ENCODE measurements around the gene CAPZB.

Gene CAPZB

DNA sequence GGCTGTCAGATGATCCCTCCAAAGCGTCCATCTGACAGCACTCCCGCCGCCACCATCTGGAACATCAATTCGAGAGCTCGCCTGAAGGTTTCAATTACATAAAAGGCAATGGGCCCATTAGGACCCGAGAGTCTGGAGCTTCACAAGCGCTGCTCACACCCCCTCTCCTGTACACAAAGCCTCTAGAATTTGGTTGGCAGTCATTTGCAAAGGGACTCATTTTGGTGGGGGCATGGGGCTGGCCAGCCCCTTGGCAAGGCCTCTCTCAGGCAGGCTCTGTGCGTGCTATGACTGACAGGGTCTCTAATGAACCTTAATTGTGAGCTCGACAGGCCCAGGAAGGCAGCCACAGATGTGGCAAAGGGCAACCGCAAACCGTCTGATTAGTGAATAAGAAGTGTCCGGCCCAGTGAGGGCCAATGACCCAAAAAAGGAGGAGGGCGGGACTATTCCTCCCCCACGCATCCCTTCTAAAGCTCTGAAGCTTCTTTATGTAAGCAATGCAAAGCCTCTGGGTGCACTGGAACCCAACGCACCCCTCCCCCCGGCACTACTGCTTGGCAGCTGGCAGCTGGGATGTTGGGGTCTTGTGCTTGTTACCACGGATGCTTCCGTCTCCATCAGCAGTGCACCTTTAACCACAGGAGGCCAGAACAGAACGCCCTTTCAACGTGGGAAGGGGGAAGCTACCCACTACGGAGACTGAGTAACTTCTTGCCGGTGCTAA, 79.4 kb downstream of the CAPZB start:
- no peak for DNase-seq (ENCODE audit: low spot score)

DNA sequence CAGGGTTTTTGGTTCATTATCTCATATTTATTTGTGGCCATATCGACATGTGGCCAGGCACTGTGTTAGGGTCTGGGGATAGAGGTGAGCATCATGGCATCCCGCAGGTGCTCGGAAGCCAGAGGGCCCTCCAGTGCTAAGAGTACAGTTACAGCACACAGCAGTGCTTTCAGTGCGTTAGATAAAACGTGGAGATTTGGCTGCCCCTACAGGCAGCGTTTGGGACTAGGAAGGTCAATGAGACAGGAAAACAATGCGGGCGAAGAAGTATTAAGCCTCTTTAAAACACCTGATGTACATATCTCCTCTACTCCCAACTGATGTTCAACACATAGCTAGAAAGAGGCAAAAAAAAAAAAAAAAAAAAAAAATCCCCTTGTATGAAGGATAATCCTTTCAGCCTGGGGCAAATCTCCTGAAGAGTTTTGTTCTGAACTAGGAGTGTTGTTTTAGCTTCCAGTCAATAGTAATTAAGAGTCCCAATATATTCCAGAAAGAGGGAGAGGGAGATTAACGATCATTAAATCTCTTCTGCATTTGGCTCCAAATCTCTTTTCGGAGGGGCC, 80.1 kb downstream of the CAPZB start:
- no peak for DNase-seq (ENCODE audit: low spot score)

DNA sequence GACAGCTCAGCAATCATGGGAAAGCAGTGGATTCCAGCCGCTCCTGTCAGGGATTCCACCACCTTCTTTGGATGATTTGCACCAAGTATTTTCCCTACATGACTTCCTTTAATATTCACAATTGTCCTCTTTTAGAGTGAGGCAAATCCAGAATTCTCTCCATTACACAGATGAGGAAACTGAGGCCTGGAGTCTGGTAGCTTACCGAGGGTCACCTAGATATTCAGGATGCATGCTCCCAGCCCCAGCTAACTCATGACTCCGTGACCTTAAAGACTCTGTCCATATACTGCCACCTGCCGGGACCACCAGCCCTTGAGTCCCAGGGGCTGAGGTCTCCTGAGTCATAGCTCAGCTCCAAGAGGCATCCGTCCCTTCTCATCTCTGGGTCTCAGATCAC, 80.6 kb downstream of the CAPZB start:
- no peak for DNase-seq (ENCODE audit: low spot score)

DNA sequence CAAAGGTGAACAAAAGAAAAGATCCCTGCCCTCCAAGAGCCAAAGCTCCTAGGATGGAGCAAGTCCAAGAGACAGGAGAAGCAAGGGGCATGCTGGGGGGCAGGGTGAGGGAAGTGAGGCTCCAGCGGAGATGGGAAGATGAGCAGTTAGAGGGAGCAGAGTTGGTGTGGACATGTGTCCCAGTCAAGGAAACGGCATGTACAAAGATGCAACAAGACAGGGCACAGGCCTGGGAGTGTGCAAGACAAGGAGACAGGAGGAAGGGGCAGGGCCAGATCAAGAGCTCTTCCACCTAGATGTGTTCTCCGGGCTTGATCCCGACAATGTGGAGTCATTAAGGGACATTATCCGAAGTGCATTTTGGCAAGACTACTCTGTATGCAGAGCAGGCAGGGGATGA, 82.1 kb downstream of the CAPZB start:
- DNase-seq (ENCODE audit: low spot score): no peak

DNA sequence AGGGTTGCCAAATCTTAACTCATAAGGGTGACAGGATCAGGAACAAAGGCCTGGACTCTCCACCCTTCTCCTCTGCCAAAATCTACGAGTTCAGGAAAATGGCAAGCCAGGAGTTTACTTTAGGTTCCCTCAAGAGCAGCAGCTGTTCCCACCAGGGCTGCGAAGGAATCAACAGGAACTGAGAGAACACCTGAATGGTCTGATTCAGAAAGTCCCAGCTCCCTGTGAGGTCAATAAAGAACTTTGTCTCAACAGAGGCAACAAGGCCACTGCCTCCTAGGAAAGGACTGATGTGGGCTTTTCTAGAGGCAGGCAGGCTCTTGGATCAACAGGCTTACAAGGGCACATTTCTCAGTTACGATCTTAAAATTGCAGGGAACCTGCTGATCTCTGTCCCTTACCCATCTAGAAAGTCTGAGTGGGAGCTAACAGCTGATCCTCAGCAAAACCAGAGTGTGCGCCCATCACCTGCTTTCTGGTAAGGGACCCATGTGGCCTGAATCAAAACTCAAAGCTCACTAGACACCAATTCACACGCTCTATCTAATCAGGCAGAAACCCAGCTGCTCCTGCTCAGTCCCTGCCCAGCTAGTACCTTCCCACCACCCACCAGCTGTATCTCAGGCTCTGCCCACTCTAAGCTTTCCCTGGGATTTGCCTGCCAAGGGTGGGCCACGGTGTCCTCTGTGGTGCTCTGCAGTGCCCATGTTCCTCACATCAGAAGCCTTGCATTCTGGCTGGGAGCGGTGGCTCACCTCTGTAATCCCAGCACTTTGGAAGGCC, 83.1 kb downstream of the CAPZB start:
- DNase-seq (ENCODE audit: low spot score): no peak

DNA sequence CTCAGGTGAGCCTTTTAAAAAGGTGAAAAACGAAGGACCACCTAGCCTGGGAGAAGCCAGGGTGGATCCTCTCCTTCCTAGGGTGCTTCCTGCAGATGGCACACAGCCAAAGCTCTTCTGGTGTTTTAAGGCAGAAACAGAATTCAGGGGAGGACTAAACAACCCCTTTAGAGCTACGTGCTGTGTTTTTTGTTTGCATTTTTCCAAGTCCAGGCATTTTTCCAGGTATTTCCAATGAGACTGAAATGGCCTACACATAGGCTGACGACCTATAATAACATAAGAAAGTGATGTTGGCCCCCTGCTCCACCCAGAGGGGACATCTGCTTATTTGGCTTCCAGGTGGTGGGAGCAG, 83.8 kb downstream of the CAPZB start:
- no peak for DNase-seq (ENCODE audit: low spot score)

DNA sequence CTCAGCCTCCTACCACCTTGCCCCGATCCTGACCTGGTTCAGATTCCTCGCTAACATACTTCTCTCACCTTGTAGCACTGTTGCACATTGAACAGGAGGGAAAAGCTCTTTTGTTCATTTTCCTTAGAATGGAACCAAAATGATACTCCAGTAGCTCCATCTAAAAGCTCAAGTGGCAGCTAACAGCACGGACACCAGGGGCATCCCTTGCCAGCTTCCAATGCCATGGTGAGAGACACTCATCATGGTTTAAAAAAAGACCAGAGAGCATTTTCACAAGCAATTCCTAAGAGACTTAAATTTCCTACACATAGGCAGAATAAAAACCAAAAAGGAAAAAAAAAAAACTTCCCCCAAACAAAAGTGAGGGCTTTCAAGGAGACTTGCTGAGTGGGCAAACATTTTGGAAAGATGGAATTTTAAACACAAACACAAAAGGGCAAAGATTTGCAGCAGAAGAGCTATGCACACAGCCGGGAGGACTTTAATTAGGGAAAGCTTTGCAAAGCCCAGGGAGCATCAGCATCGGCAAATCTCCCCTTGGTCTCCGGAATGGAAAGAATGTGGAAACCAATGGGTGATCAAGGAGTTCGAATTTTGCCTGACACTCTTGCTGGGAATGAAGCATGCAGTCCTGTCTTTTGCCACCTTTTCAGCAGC, 84.3 kb downstream of the CAPZB start:
- no peak for DNase-seq (ENCODE audit: low spot score)

DNA sequence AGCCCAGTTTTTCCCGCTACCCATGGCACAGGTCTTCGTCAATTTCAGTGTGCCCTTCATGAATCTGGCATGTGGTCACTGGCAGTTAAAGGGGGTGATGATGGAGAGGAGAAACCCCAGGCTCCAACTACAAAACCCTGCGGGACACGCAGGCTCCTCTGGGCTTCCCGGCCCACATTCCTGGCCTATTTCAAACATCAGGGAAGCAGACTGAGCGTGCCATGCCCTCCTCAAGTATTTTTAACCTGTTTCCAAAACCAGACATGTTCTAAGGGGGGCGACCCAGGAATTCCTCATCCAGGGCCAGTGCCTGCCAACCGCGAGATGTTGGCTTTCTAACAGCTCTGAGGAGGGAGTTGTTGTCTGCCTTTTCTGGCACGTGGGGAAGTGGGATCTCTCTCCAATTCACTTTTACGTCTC, 85.1 kb downstream of the CAPZB start:
- DNase-seq (ENCODE audit: low spot score): no peak

DNA sequence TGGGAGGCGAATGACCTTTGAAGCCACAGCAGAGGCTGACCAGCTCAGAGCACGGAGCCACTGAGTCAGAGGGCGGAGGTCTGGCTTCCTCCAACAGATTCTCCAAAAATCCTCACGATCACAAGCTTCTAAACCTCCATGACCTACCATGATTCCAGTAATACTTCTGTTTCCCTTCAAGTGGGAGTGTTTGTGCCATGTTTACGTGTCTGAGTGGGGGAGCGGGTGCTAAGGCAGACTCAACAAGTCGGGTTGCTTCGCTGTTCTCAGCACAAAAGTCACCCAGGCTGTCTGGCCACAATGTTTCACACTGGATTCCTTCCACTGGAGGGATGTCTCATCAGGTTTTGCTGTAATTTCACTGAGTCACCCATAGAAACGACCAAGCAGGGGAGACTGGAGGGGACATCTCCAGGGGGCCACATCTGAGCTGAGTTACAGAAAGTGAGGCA, 87.0 kb downstream of the CAPZB start:
- DNase-seq (ENCODE audit: low spot score): no peak

DNA sequence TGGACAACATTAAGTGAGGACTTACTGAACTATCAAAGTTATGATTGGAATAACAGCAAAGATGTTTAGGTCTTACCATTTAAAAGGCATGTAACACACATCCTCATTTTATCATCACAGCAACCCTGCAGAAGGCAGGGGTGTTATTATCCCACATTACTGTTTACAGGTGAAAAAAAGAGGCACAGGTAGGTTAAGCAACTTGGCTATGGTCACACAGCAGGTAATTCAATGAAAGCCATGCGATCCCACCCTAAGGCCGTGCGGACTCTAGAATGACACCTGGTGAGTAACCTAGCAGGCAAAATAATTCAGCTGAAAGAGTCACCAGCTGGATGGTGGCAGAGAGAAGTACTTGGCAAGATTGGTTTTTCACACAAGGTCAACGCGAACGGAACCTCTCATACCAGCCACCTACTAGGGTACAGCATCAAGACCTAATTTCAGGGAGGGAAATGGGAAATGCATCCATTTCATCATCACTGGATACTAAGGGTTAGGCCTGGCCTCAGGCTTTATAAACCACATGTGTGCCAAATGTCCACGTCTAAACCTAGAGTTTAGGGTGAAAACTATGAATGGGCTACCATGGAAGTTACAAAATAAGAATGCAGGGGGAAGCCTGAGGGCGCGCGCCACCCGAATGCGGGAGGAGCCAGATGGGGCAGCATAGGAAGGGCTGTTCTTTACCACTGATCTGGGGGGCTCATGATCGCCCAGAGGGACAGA, 88.0 kb downstream of the CAPZB start:
- no peak for DNase-seq (ENCODE audit: low spot score)

DNA sequence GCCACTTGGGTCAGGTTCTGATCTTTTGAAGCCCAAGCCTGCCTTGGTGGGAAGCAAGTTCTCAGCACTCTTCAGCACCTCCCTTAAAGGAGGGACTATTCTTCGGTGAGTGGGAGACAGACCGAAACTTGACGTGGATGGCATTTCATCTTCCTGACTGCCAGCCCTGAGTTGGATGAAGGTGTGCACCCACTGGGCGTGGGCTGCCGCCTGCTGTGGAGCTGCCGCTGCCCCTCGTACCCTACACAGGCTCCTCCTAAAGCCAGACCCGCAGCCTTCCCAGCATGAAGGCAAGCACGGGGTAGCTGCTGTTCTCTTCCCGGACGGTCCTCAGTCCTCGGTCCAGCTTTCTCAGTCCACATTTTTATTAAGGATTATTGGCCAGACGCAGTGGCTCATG, 89.1 kb downstream of the CAPZB start:
- DNase-seq (ENCODE audit: low spot score): no peak

DNA sequence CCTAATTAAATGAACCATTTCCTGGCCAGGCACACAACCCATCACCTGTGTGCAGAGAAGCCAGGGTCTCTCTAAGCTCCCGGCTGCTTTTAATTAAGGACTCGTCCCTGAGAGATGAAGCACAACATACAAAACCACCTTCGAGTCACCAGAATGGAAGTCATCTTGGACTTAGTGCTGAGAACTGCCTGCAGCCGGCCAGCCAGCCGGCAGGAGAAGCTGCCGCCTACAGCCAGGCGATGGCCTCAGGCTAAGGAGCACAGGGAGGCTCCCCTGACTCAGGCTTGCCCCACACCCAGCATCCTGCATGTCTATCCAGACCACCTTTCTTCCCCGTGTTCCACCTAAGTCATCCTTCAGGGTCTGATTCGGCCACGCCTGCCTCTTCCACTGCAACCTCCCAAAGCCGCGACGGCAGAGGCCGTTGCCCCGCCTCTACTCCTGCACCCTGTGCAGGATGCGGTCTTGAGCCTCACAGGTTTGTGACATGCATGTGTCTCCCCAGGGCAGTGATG, 89.6 kb downstream of the CAPZB start:
- DNase-seq (ENCODE audit: low spot score): no peak

DNA sequence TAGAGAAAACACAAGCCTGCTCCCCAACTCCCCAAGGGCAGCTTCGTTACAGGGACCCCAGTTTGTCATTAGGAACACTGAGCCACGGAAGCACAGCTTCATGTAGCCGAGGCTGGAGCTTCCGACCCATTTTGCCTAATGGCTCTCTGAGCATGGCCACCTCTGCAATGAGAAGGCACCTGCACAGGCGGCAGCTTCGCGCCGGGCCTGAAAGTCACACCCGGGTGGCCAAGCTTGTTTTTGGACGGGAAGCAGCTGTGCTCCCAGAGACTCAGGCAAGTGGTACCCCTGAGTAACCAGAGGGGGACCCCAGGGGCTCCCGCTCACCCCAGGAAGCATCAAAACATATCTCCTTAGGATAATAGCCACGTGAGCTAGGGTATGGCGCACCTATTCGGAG, 92.3 kb downstream of the CAPZB start:
- DNase-seq (ENCODE audit: low spot score): no peak

DNA sequence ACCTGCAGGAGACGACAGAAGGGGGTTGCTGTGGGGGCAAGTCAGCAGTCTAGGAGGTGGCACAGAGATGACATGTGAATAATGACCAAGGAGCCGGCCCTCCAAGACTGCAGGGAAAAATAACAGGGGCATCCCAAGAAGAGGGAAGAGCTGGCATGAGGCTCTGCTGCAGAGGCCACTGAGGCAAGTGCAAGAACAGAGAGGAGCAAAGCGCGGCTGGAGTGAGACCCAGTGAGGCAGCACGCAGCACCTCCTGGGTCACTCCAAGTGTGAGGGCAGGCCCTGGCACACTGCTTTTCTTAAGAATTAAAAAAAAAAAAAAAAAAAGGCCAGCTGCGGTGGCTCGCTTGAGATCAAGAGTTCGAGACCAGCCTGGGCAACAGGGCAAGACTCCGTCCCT, 93.1 kb downstream of the CAPZB start:
- no peak for DNase-seq (ENCODE audit: low spot score)

DNA sequence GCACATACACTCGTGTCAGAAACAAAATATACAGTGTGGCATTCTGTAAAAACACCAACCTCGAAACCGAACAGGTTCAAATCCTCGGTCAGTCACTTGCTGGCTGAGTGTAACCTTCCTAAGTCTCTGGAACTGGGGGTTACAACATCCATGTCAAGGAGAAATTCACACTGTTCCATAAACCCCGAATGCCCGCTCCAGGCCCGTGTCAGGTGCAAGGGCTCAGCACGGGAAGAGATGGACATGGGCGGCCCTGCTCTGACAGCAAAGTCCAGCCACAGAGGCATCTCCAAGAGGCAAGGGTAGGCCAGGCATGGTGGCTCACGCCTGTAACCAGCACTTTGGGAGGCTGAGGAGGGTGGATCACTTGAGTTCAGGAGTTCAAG, 93.8 kb downstream of the CAPZB start:
- no peak for DNase-seq (ENCODE audit: low spot score)

DNA sequence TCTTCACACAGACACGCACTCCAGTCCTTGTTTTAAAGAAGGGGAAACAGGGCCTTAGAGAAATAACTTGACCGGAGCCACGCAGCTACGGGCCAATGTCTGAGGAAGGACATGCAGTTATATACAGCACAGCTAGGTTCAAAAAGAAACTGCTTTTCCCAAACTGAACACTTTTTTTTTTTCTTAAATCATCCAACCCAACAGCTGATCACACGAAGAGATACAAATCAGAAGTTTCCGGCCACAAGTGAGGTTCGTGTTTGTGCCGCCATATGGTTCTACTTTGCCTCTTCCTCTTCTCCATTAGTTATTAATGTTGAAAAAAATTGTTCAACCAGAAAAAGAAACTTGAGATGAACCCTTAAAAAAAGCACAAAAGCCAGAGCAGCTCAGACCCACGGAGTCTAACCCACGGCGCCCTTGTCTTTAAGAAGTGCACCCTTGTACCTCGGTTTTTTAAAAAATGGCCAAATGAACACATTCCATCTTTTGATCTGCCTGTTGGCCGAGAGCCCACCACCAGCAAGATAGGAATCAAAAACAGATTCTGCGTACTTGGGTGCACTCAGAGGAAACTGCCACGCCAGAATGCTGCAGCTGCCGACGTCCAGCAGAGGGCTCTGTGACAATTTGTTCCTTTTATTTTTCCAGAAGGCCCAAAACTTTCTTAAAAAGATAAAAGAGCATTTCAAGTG, 94.3 kb downstream of the CAPZB start:
- peak; percentile 77 for DNase-seq (ENCODE audit: low spot score)

DNA sequence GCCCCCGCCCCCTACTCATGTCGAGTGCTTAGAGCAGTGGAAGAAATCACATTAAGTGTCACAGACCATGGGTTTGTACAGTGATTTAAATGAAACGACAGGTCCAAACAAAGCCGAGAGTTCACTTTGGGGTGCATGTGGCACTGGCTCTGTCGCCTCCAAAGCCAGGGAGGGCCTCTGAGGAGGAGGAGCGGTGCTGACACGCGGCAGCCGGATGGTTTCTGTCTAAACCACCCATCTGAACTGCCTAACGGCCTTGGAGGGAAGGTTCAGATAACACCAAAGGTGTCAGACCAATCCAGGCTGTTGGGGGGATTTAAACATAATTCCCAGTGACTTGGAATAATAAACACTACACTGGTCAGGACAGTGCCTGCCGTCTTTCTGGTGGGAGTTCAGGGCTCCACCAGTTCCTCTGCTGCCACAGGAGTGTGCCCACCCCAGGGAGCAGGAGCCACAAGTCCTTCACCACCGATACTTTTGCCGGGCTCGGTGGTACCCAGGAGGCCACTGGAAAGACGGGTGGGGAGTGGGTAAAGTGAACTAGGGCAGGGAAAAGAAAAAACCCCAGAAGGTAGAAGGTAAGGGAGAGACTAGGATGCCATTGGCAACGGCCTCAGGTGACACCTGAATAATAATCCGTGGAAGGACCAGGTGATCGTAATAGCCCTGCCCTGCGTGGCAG, 95.0 kb downstream of the CAPZB start:
- DNase-seq (ENCODE audit: low spot score): no peak

DNA sequence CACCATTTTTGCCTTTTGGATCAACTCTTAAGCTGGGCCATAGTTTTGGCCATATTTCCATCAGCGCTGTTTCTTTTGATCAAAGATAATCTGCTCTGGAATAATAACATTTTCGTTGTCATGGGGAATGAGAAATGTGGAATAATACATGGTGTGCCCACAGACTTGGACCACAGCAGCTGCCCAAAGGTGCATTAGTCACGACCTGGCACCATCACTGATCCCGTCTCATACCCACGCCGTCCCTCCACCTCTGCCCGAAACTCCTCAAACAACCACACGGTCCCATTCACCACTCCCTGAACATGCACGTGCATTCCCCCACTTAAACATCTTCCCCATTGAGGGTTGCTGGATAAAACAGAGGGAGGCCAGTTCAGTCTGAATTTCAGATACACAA, 96.4 kb downstream of the CAPZB start:
- DNase-seq (ENCODE audit: low spot score): no peak

DNA sequence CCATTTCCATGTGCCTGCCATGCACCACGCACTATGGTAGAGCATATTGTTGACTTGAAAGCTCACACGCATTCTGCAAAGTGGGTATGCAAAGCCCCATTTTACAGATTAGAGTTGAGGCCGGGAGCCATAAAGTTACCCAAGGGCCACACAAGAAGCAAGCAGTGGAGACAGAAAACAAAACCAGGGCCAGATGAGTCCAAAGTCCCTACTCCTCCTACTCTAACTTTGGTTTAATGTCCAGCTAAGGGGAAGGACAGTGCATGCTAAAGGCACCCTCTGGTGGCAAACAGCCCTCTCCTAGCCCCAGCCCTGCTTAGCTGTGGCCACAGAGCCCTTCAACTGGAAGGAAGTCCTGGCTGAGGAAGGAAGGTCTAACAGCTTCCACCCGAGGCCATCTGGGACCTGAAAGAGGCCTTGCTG, 98.3 kb downstream of the CAPZB start:
- no peak for DNase-seq (ENCODE audit: low spot score)

DNA sequence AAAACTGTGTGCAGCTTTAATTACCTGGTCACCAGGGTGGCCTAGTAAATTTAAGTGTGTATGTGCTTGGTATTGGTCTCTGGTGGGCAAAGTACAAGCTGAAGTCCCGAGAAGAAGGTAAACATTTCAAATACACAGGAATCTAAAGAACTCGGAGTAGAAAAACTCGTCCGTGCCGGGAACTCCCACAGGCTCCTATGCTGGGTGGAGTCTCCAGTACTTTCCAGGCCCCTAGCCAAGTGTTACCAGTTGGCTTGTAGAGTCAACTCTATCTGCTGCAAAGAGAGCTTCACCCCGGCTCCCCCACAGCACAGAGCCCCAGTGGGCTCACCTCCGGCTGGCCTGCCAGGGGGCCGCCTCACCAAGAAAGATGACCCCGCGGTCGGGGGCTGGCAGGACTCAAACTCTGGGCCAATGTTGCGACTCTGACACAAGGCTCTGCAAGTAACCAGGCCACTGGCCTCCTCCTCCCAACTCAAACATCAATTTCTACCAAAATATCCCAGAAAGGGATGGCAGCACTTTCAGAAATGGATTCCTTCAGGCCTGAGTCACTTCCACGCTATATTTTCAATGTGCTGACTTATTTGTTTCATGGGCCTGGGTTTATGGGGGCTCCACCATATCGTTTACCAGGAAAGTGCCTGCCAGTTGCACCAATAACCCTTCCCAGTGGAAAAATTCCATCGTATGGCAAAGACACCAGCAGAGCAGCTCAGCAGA, 99.3 kb downstream of the CAPZB start:
- DNase-seq (ENCODE audit: low spot score): no peak
